Neural cell (in vitro differentiated cells): ENCODE data around the gene OR4F6. TPM values are rescaled to one million over a fixed set of nuclear protein-coding genes. Genes with fewer than 3 reads are reported as not detected.

ENCODE experiments used
- H2AFZ ChIP-seq: fragments of 200-600, 300-800 bp; sonication (generic), shearing (Covaris generic); 2 replicates; pipeline ENCODE4 v1.6.0; 2014; ENCODE audit warnings: low read depth, mild to moderate bottlenecking, antibody characterized with exemption, low read length, moderate library complexity
- H3F3A ChIP-seq: fragments of 200-600 bp; shearing (Covaris generic); 2 replicates; pipeline ENCODE4 v1.6.1; 2016; ENCODE audit warnings: mild to moderate bottlenecking, moderate library complexity, mixed read lengths, antibody characterized with exemption, low read length; ENCODE audit not compliant: insufficient read depth, poor library complexity, severe bottlenecking
- H3K27ac ChIP-seq: fragments of 200-600, 300-800 bp; sonication (generic), shearing (Covaris generic); 2 replicates; pipeline ENCODE4 v1.5.1; 2014; ENCODE audit warnings: mild to moderate bottlenecking, low read length, moderate library complexity
- H3K27me3 ChIP-seq: fragments of 300-800, 200-600 bp; sonication (generic), shearing (Covaris generic); 2 replicates; pipeline ENCODE4 v1.6.0; 2014; ENCODE audit warnings: mild to moderate bottlenecking, low read depth, low read length, moderate library complexity; ENCODE audit not compliant: insufficient read depth
- H3K36me3 ChIP-seq: fragments of 300-800, 200-600 bp; sonication (generic), shearing (Covaris generic); 2 replicates; pipeline ENCODE4 v1.5.1; 2014; ENCODE audit warnings: mild to moderate bottlenecking, antibody characterized with exemption, low read length, moderate library complexity; ENCODE audit not compliant: insufficient read depth
- H3K4me2 ChIP-seq: fragments of 300-800, 200-600 bp; sonication (generic), shearing (Covaris generic); 2 replicates; pipeline ENCODE4 v1.6.0; 2014; ENCODE audit warnings: mild to moderate bottlenecking, low read length
- H3K4me3 ChIP-seq: fragments of 300-800, 200-600 bp; sonication (generic), shearing (Covaris generic); 2 replicates; pipeline ENCODE4 v1.5.1; 2014; ENCODE audit warnings: mild to moderate bottlenecking, low read length, moderate library complexity
- H3K79me2 ChIP-seq: fragments of 200-600 bp; shearing (Covaris generic); replicated peaks from 2 replicates; pipeline ENCODE4 v1.6.0; 2014; ENCODE audit warnings: mild to moderate bottlenecking, low read length, moderate library complexity; ENCODE audit not compliant: insufficient read depth
- H3K9ac ChIP-seq: fragments of 300-800, 200-600 bp; sonication (generic), shearing (Covaris generic); 2 replicates; pipeline ENCODE4 v1.6.1; 2016; ENCODE audit warnings: mild to moderate bottlenecking, low read length, mixed read lengths
- H3K9me2 ChIP-seq: fragments of 200-600 bp; shearing (Covaris generic); 2 replicates; pipeline ENCODE4 v1.6.1; 2016; ENCODE audit warnings: mild to moderate bottlenecking, low read length, mixed read lengths; ENCODE audit not compliant: insufficient read depth
- H3K9me3 ChIP-seq: fragments of 200-600, 300-800 bp; sonication (generic), shearing (Covaris generic); 2 replicates; pipeline ENCODE4 v1.6.1; 2016; ENCODE audit warnings: mild to moderate bottlenecking, mixed run types, low read length, moderate library complexity, mixed read lengths
- H4K20me1 ChIP-seq: fragments of 200-600 bp; shearing (Covaris generic); 2 replicates; pipeline ENCODE4 v1.6.1; 2016; ENCODE audit warnings: mild to moderate bottlenecking, mixed run types; ENCODE audit not compliant: insufficient read depth
- EP300 ChIP-seq: fragments of 450-650 bp; conservative IDR thresholded peaks from 2 replicates; pipeline ENCODE4 v1.6.1; 2014; ENCODE audit warnings: antibody characterized with exemption, mild to moderate bottlenecking, moderate library complexity; ENCODE audit not compliant: poor library complexity, severe bottlenecking
- EZH2 ChIP-seq: fragments of 200-600, 300-800 bp; shearing (Covaris generic), sonication (generic); IDR thresholded peaks from 2 replicates; pipeline ENCODE4 v1.6.1; 2014; ENCODE audit warnings: antibody characterized with exemption, low read length, borderline replicate concordance, mild to moderate bottlenecking; ENCODE audit not compliant: insufficient read depth, poor library complexity, severe bottlenecking
- MXI1 ChIP-seq: fragments of 450-650 bp; conservative IDR thresholded peaks from 2 replicates; pipeline ENCODE4 v1.6.1; 2014; ENCODE audit warnings: antibody characterized with exemption, mild to moderate bottlenecking; ENCODE audit not compliant: poor library complexity, severe bottlenecking
- POLR2AphosphoS5 ChIP-seq: IDR thresholded peaks from 2 replicates; pipeline ENCODE4 v1.6.1; 2012
- RAD21 ChIP-seq: fragments of 450-650 bp; conservative IDR thresholded peaks from 2 replicates; pipeline ENCODE4 v1.6.1; 2014; ENCODE audit warnings: antibody characterized with exemption, mild to moderate bottlenecking, moderate library complexity
- SMC3 ChIP-seq: fragments of 450-650 bp; conservative IDR thresholded peaks from 2 replicates; pipeline ENCODE4 v1.6.1; 2014; ENCODE audit warnings: antibody characterized with exemption, mild to moderate bottlenecking, moderate library complexity; ENCODE audit not compliant: poor library complexity
- TAF1 ChIP-seq: IDR thresholded peaks from 2 replicates; pipeline ENCODE4 v1.6.1; 2012; ENCODE audit warnings: low read depth
- polyA plus RNA-seq: library from polyadenylated mRNA; depleted of rRNA; stranded (reverse); fragments of >200 nt; gene quantifications from 2 replicates; pipeline ENCODE4 v1.2.3, GENCODE V29; 2014
- TF ChIP-seq, protein P1 (sequence below): IDR thresholded peaks from 2 replicates; pipeline ENCODE4 v1.6.1; 2012; ENCODE audit warnings: borderline replicate concordance
- TF ChIP-seq, protein P2 (sequence below): fragments of 450-650 bp; IDR thresholded peaks from 2 replicates; pipeline ENCODE4 v1.5.1; 2014; ENCODE audit warnings: antibody characterized with exemption, mild to moderate bottlenecking, moderate library complexity; ENCODE audit not compliant: poor library complexity, severe bottlenecking

The OR4F6 gene
- polyA plus RNA-seq, 1 donor from 2014 or later: not detected

DNA sequence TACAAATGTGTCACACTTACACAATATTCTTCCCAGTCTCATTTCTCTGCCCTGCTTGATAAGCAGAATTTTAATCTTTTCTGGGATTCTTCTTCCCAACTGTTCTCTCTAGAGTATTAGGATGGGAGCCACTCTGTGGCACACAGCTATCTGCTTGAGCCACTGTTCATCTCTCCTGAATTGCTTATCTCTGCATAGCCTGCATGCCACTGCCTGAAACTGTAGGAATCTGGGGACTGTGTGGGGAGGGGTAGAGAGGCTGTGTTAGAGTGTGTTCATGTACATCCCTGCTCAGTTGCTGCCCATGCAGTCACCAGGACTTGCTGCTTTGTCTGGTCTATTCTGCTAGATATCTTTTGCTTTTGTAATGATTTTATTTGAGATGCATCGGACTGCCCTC lies 2.3 kb upstream of the OR4F6 start:
- no peak for TF ChIP-seq MXI1
- TF ChIP-seq, protein P1, sequence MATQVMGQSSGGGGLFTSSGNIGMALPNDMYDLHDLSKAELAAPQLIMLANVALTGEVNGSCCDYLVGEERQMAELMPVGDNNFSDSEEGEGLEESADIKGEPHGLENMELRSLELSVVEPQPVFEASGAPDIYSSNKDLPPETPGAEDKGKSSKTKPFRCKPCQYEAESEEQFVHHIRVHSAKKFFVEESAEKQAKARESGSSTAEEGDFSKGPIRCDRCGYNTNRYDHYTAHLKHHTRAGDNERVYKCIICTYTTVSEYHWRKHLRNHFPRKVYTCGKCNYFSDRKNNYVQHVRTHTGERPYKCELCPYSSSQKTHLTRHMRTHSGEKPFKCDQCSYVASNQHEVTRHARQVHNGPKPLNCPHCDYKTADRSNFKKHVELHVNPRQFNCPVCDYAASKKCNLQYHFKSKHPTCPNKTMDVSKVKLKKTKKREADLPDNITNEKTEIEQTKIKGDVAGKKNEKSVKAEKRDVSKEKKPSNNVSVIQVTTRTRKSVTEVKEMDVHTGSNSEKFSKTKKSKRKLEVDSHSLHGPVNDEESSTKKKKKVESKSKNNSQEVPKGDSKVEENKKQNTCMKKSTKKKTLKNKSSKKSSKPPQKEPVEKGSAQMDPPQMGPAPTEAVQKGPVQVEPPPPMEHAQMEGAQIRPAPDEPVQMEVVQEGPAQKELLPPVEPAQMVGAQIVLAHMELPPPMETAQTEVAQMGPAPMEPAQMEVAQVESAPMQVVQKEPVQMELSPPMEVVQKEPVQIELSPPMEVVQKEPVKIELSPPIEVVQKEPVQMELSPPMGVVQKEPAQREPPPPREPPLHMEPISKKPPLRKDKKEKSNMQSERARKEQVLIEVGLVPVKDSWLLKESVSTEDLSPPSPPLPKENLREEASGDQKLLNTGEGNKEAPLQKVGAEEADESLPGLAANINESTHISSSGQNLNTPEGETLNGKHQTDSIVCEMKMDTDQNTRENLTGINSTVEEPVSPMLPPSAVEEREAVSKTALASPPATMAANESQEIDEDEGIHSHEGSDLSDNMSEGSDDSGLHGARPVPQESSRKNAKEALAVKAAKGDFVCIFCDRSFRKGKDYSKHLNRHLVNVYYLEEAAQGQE: no peak
- no peak for TF ChIP-seq POLR2AphosphoS5
- TF ChIP-seq EZH2: no peak
- TF ChIP-seq SMC3: no peak
- TF ChIP-seq, protein P2, sequence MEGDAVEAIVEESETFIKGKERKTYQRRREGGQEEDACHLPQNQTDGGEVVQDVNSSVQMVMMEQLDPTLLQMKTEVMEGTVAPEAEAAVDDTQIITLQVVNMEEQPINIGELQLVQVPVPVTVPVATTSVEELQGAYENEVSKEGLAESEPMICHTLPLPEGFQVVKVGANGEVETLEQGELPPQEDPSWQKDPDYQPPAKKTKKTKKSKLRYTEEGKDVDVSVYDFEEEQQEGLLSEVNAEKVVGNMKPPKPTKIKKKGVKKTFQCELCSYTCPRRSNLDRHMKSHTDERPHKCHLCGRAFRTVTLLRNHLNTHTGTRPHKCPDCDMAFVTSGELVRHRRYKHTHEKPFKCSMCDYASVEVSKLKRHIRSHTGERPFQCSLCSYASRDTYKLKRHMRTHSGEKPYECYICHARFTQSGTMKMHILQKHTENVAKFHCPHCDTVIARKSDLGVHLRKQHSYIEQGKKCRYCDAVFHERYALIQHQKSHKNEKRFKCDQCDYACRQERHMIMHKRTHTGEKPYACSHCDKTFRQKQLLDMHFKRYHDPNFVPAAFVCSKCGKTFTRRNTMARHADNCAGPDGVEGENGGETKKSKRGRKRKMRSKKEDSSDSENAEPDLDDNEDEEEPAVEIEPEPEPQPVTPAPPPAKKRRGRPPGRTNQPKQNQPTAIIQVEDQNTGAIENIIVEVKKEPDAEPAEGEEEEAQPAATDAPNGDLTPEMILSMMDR: no peak
- TF ChIP-seq EP300: no peak
- no peak for TF ChIP-seq TAF1
- TF ChIP-seq RAD21: no peak
- no peak overlapping the region for H3K9ac ChIP-seq
- no peaks in the 10 kb centered on the region for H3K9me2 ChIP-seq
- no peaks in the 10 kb centered on the region for H3K27me3 ChIP-seq
- H3K9me3 ChIP-seq: no peaks in the 10 kb centered on the region
- no peak overlapping the region for H2AFZ ChIP-seq
- H3K27ac ChIP-seq: no peak overlapping the region
- H3F3A ChIP-seq: no peaks in the 10 kb centered on the region
- no peak overlapping the region for H3K4me2 ChIP-seq
- H3K36me3 ChIP-seq: no peaks in the 10 kb centered on the region
- H4K20me1 ChIP-seq: no peaks in the 10 kb centered on the region
- no peaks in the 10 kb centered on the region for H3K79me2 ChIP-seq
- H3K4me3 ChIP-seq: no peak overlapping the region

DNA sequence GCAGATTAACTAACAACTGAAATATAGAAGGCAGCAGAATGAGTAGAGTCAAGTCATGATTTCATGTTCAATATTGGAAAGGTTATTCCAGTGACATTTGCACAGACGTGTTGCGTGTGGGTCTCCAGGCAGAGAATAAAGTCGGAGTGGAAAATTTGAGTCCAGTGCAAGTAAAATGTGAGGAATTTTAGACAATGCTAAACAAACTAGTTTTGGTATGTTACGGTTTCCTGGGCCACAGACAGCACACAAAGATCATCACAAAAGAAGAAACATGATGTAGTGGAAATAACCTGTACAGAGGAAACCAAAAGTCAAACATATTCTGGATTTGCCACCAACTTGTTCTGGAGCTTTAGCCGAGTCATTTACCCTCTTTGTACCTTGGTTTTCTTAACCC lies 367 bp downstream of the OR4F6 start:
- Histone ChIP-seq H3K4me3 (no peak overlapping the region), H3K4me2 (no peak overlapping the region), H3K9ac (no peak overlapping the region), H3K27ac (no peak overlapping the region), H3F3A (no peaks in the 10 kb centered on the region), H3K9me2 (no peaks in the 10 kb centered on the region), H3K36me3 (no peaks in the 10 kb centered on the region), H3K79me2 (no peaks in the 10 kb centered on the region), H3K27me3 (no peaks in the 10 kb centered on the region), H2AFZ (no peak overlapping the region), H3K9me3 (no peaks in the 10 kb centered on the region), H4K20me1 (no peaks in the 10 kb centered on the region)
- no peak for TF ChIP-seq EP300
- TF ChIP-seq SMC3: no peak
- no peak for TF ChIP-seq TAF1
- no peak for TF ChIP-seq MXI1
- TF ChIP-seq EZH2: no peak
